ENCODE measurements around the gene PRKAR1B.

The PRKAR1B gene

DNA sequence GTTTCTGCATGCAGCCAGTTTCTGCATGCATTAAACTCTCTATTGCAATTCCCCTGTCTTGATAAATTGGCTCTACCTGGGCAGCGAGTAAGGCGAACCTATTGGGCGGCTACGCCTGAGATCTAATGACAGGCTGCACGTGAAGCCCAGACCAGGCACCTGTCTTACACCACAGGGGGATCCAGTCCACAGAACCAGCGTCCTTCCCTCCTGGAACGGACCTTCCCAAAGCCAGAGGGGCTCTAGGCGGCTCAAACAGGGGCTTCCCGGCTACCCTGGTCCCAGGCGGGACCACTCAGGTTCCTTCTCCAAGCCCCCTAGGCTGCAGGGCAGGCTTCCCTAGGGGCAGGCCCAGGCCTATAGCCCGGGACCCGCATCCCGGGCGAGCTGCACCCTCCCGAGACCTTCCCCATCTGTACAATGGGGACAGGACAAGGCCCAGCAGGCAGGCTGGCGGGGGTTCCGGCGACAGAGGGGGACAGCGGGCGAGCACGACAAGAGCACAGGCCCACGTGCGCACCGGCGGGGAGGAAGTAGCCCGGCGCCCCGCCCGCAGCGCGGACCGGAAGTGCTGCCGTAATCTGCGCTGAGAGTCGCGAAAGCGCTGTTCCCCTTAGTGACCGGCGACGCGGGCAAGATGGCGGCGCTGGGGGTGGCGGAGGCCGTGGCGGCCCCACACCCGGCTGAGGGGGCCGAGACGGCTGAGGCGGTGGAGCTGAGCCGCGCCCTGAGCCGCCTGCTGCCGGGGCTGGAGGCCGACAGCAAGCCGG, 812 bp downstream of the PRKAR1B start, which contains the start of gene DNAAF5:
DNAAF5 (plus strand) TSS at position 616 of the 770 bp plus-strand sequence; CDS start at position 638, 22 bp downstream.
- TF ChIP-seq GATA2 (IDR thresholded peaks at IDR 0.05; ENCODE audit: low read depth, low read length) (no peak), GATA3 (IDR thresholded peaks at IDR 0.05; ENCODE audit: low read depth, low read length) (no peak)

GRCh38 chr7:725223-726005, 1.7 kb downstream of the PRKAR1B start:
- TF ChIP-seq GATA2 (IDR thresholded peaks at IDR 0.05; ENCODE audit: low read depth, low read length) (no peak), GATA3 (IDR thresholded peaks at IDR 0.05; ENCODE audit: low read depth, low read length) (no peak)

DNA sequence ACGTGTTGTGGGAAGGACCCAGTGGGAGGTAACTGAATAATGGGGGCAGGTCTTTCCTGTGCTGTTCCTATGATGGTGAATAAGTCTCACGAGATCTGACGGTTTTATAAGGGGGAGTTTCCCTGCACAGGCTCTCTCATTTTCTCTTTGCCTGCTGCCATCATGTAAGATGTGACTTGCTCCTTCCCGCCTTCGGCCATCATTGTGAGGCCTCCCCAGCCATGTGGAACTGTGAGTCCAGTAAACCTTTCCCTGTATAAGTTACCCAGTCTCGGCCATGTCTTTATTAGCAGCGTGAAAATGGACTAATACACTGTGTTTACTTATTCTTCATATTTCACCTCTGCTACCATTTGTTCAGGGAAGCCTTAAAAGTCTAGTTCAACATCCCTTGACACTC, 2.8 kb downstream of the PRKAR1B start:
- TF ChIP-seq GATA3 (IDR thresholded peaks at IDR 0.05; ENCODE audit: low read depth, low read length) = no peak
- TF ChIP-seq GATA2 (IDR thresholded peaks at IDR 0.05; ENCODE audit: low read depth, low read length) = no peak

GRCh38 chr7:723541-723940, 3.5 kb downstream of the PRKAR1B start:
- no peak for TF ChIP-seq GATA2 (IDR thresholded peaks at IDR 0.05; ENCODE audit: low read depth, low read length)
- no peak for TF ChIP-seq GATA3 (IDR thresholded peaks at IDR 0.05; ENCODE audit: low read depth, low read length)

GRCh38 chr7:721619-722248, 5.3 kb downstream of the PRKAR1B start:
- no peak for TF ChIP-seq GATA3 (IDR thresholded peaks at IDR 0.05; ENCODE audit: low read depth, low read length)
- no peak for TF ChIP-seq GATA2 (IDR thresholded peaks at IDR 0.05; ENCODE audit: low read depth, low read length)

DNA sequence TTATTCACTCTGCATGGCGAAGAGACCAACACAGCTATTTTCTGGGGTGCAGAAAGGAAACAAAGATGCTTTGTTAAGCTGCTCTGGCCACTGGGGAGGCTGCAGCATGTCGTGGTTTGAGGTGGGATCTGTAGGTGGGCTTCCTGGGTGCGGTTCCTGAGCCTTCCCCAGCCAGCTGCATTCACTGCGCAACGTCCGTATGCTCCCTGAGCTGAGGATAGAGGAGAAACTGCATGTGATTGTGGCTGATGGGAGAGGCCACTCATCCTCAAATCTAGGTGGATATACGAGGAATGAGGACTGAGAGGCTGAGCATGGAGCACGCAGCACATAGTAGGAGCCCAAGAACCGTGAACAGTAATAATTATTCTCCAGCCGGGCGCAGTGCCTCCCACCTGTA, 10.4 kb downstream of the PRKAR1B start:
- TF ChIP-seq GATA2 (IDR thresholded peaks at IDR 0.05; ENCODE audit: low read depth, low read length) (no peak), GATA3 (IDR thresholded peaks at IDR 0.05; ENCODE audit: low read depth, low read length) (no peak)

DNA sequence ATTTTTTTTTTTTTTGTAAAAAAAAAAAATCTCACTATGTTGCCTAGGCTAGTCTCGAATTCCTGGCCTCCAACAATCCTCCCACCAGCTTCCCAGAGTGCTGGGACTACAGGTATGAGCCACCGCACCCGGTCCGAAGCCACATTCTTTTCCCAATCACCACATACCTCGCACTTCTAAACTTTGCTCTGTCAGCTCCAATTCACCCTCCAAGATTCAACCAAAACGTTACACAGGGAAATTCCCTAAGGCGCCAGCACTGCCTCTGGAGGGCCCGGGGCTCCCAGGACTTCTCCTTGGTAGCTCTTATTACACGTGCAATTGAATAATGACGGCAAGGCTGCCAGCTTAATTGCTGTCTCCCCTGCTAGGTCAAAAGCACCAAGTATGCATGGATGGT, 10.9 kb downstream of the PRKAR1B start:
- no peak for TF ChIP-seq GATA3 (IDR thresholded peaks at IDR 0.05; ENCODE audit: low read depth, low read length)
- no peak for TF ChIP-seq GATA2 (IDR thresholded peaks at IDR 0.05; ENCODE audit: low read depth, low read length)

GRCh38 chr7:714251-714671, 12.8 kb downstream of the PRKAR1B start:
- TF ChIP-seq GATA3 (IDR thresholded peaks at IDR 0.05; ENCODE audit: low read depth, low read length) (no peak), GATA2 (IDR thresholded peaks at IDR 0.05; ENCODE audit: low read depth, low read length) (no peak)

DNA sequence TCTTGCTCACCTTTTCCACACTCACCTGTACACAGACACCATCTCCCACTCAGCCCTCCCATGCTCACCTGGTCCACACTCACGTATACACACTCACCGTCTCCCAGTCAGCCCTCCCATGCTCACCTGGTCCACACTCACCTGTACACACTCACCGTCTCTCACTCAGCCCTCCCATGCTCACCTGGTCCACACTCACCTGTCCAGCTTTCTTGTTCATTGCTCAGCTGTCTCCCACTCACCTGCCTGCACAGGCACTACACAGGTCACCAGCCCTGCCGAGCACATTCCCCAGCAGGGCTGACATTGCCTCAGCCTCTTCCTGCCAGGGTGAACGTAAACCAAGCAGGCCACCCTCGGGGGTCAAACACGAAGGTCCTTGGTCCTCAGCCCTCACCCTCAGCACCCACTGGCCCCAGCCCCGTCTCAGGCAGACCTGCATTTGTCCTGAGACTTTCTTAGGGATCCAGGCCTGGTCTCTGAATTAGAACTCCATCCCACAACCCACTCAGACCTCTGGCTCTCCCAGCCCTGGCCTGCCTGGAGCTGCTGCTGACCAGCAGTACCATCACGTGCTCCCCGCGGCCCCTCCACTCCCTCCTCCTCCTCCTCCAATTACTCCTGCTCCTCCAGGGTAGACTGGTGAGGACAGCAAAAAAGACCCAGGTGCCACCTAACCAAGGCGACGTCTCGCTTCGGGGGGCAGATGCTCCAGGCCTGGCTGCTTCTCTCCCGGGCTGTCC, 13.4 kb downstream of the PRKAR1B start:
- TF ChIP-seq GATA3 (IDR thresholded peaks at IDR 0.05; ENCODE audit: low read depth, low read length) (no peak), GATA2 (IDR thresholded peaks at IDR 0.05; ENCODE audit: low read depth, low read length) (no peak)

DNA sequence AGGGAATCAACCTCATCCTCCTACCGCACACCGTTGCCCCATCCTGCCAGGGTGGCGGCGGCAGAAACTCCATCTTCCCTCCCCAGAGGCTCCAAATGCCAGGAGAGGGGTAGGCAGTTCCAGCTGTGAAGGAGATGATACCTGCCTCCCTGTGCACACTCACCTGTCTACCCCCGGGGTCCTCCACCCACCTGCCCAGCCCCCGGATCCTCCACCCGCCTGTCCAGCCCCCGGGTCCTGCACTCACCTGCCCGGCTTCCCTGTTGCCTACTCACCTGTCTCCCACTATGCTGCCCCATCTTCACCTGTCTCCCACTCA, 14.0 kb downstream of the PRKAR1B start:
- no peak for TF ChIP-seq GATA2 (IDR thresholded peaks at IDR 0.05; ENCODE audit: low read depth, low read length)
- TF ChIP-seq GATA3 (IDR thresholded peaks at IDR 0.05; ENCODE audit: low read depth, low read length) = no peak

DNA sequence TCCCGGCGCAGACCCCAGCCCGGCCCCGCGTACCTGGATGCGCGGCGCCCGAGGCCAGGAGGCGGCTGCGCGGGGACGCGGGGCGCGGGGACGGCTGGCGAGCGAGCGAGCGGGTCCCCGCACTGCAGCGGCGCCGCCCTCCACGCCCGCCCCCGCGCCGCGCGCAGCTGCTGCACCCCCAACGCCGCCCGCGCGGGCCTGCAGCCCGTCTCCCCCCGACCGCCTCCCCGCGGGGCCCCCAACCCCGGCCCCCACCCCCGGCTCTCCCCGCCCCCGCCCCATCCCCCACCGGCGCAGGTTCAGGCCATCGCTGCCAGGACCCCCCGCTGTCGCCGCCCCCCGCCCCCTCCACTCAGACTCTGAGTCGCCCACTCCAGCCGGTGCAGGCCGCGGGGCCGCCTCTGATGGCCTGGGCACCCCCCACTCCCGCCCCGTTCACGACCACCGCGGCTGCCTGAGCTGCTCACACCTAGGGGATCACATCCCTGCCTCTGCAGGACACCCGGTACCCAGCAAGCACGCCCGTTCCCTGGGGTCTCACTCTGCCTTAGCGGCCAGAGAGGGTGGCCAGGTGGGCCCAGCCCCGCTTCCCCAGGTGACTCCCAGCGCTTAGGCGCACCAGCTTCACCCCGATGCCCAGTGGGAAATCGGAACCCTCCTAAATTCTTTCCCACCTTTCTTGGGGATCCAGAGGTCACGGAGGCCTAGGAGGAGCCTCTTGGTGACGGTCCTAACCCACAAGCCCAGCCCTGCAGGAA, 14.5 kb downstream of the PRKAR1B start:
- TF ChIP-seq GATA2 (IDR thresholded peaks at IDR 0.05; ENCODE audit: low read depth, low read length) (no peak), GATA3 (IDR thresholded peaks at IDR 0.05; ENCODE audit: low read depth, low read length) (no peak)

GRCh38 chr7:711922-712380, 15.1 kb downstream of the PRKAR1B start:
- TF ChIP-seq GATA3 (IDR thresholded peaks at IDR 0.05; ENCODE audit: low read depth, low read length) (no peak), GATA2 (IDR thresholded peaks at IDR 0.05; ENCODE audit: low read depth, low read length) (no peak)

Measured in SH-SY5Y (cell line).